Smooth muscle cell (in vitro differentiated cells): ENCODE measurements around the gene MED14. TPM values are rescaled to one million over a fixed set of nuclear protein-coding genes. Genes with fewer than 3 reads are reported as not detected.

Experiments used
- DNase-seq: peaks from one replicate; lab custom pipeline; 2025; ENCODE audit not compliant: unreplicated experiment; lab: John Stamatoyannopoulos, UW
- H2AFZ ChIP-seq: fragments of 200-600 bp; sonication (generic); 2 replicates; pipeline ENCODE4 v1.6.0; 2016; ENCODE audit warnings: antibody characterized with exemption, low read depth, mild to moderate bottlenecking
- H3F3A ChIP-seq: fragments of 200-600 bp; sonication (generic); 2 replicates; pipeline ENCODE4 v1.6.0; 2017; ENCODE audit warnings: antibody characterized with exemption, low read depth
- H3K27ac ChIP-seq: fragments of 200-600 bp; sonication (generic); 2 replicates; pipeline ENCODE4 v1.5.1; 2016; ENCODE audit warnings: low read depth, mild to moderate bottlenecking
- H3K27me3 ChIP-seq: fragments of 200-600 bp; sonication (generic); 2 replicates; pipeline ENCODE4 v1.6.1; 2016; ENCODE audit warnings: low read depth, mild to moderate bottlenecking
- H3K36me3 ChIP-seq: fragments of 200-600 bp; sonication (generic); 2 replicates; pipeline ENCODE4 v1.5.1; 2016; ENCODE audit warnings: low read depth
- H3K4me1 ChIP-seq: fragments of 200-600 bp; sonication (generic); 2 replicates; pipeline ENCODE4 v1.5.1; 2016; ENCODE audit warnings: low read depth
- H3K4me2 ChIP-seq: fragments of 200-600 bp; sonication (generic); 2 replicates; pipeline ENCODE4 v1.6.0; 2016; ENCODE audit warnings: mild to moderate bottlenecking
- H3K4me3 ChIP-seq: fragments of 200-600 bp; sonication (generic); 2 replicates; pipeline ENCODE4 v1.5.1; 2016; ENCODE audit warnings: mild to moderate bottlenecking
- H3K79me2 ChIP-seq: fragments of 200-600 bp; sonication (generic); 2 replicates; pipeline ENCODE4 v1.6.0; 2016; ENCODE audit warnings: low read depth, mild to moderate bottlenecking
- H3K9ac ChIP-seq: fragments of 200-600 bp; sonication (generic); 2 replicates; pipeline ENCODE4 v1.6.0; 2016; ENCODE audit warnings: low read depth
- H3K9me3 ChIP-seq: fragments of 200-600 bp; sonication (generic); replicated peaks from 2 replicates; pipeline ENCODE4 v1.5.1; 2016; ENCODE audit warnings: low read depth
- H4K20me1 ChIP-seq: fragments of 200-600 bp; sonication (generic); 2 replicates; pipeline ENCODE4 v1.6.0; 2016; ENCODE audit warnings: low read depth
- CTCF ChIP-seq: fragments of 200-600 bp; sonication (generic); IDR thresholded peaks from 2 replicates; pipeline ENCODE4 v1.5.1; 2017; ENCODE audit warnings: borderline replicate concordance, mild to moderate bottlenecking, antibody characterized with exemption; ENCODE audit not compliant: insufficient read depth, poor library complexity, severe bottlenecking
- WGBS: methylation state at CpG from one replicate; pipeline ENCODE4 v1.1.7; 2016; ENCODE audit warnings: low lambda C conversion rate; 5-methylcytosine and 5-hydroxymethylcytosine counted together
- polyA plus RNA-seq: library from polyadenylated mRNA; unstranded; fragments of >200 nt; fragmentation: Nextera tagmentation; extraction: Ambion mirVana; gene quantifications from 2 replicates; pipeline ENCODE4 v1.2.1, GENCODE V29; 2016
- total RNA-seq: library from RNA; depleted of rRNA; stranded (reverse); fragments of >200 nt; gene quantifications from 2 replicates; pipeline ENCODE4 v1.2.3, GENCODE V29; 2014

Gene MED14
- total and polyA plus RNA-seq, 2 experiments from 2014 or later, result 9.4 to 56.2 TPM

- H3K4me3 ChIP-seq, result no peak overlapping the region
- no peaks in the 10 kb centered on the region for H4K20me1 ChIP-seq
- H3F3A ChIP-seq, result no peaks in the 10 kb centered on the region
- no peak overlapping the region for H2AFZ ChIP-seq
- H3K9ac ChIP-seq, result no peak overlapping the region
- H3K27me3 ChIP-seq, result no peaks in the 10 kb centered on the region
- no peak overlapping the region for H3K4me2 ChIP-seq
- no peak for DNase-seq
- H3K36me3 ChIP-seq, result no peaks in the 10 kb centered on the region
- H3K79me2 ChIP-seq, result no peaks in the 10 kb centered on the region
- no peak overlapping the region for H3K27ac ChIP-seq
- WGBS, result 76% methylated on average over 6 of the region's 6 CpGs
- H3K4me1 ChIP-seq, result no peaks in the 10 kb centered on the region
- no peaks in the 10 kb centered on the region for H3K9me3 ChIP-seq
- TF ChIP-seq CTCF, result no peak
These were observed 44.7 kb upstream of the MED14 start for GRCh38 chrX:40780082-40780481.

- Histone ChIP-seq H3K79me2 (no peaks in the 10 kb centered on the region), H3K27me3 (no peaks in the 10 kb centered on the region), H3K4me3 (no peak overlapping the region), H4K20me1 (no peaks in the 10 kb centered on the region), H3K36me3 (no peaks in the 10 kb centered on the region), H3K4me1 (no peaks in the 10 kb centered on the region), H3K9ac (no peak overlapping the region), H3K27ac (no peak overlapping the region), H3K4me2 (no peak overlapping the region), H2AFZ (no peak overlapping the region), H3K9me3 (no peaks in the 10 kb centered on the region), H3F3A (no peaks in the 10 kb centered on the region)
- DNase-seq, result no peak
- no peak for TF ChIP-seq CTCF
- 72% methylated on average over 4 of the region's 4 CpGs for WGBS
These were observed 43.7 kb upstream of the MED14 start for GRCh38 chrX:40778861-40779575.

- Histone ChIP-seq H3K4me3 (no peak overlapping the region), H3F3A (no peaks in the 10 kb centered on the region), H4K20me1 (no peaks in the 10 kb centered on the region), H2AFZ (no peak overlapping the region), H3K27ac (peak overlapping the region; percentile 34), H3K4me2 (no peak overlapping the region), H3K79me2 (no peaks in the 10 kb centered on the region), H3K9me3 (no peaks in the 10 kb centered on the region), H3K27me3 (no peaks in the 10 kb centered on the region), H3K9ac (no peak overlapping the region), H3K36me3 (no peaks in the 10 kb centered on the region), H3K4me1 (no peaks in the 10 kb centered on the region)
- TF ChIP-seq CTCF, result no peak
- no peak for DNase-seq
- 57% methylated on average over 3 of the region's 3 CpGs for WGBS
These were observed 38.5 kb upstream of the MED14 start for GRCh38 chrX:40773809-40774208.

GRCh38 chrX:40773188-40773587 is 37.8 kb upstream of the MED14 start:
- Histone ChIP-seq H4K20me1 (no peaks in the 10 kb centered on the region), H3K9me3 (no peaks in the 10 kb centered on the region), H3K9ac (no peak overlapping the region), H3K36me3 (no peaks in the 10 kb centered on the region), H3F3A (no peaks in the 10 kb centered on the region), H3K4me1 (no peaks in the 10 kb centered on the region), H2AFZ (no peak overlapping the region), H3K27ac (peak overlapping the region; percentile 34), H3K27me3 (no peaks in the 10 kb centered on the region), H3K4me2 (no peak overlapping the region), H3K79me2 (no peaks in the 10 kb centered on the region), H3K4me3 (no peak overlapping the region)
- 85% methylated on average over 7 of the region's 7 CpGs for WGBS
- no peak for DNase-seq
- TF ChIP-seq CTCF, result no peak
